Activated T-cell treated with anti-CD3 and anti-CD28 coated beads, Interleukin-2, amount 50 U/mL, for 4 hours (primary cell): Measurements from ENCODE around the gene SELENOF. TPM values are rescaled to one million over a fixed set of nuclear protein-coding genes. Genes with fewer than 3 reads are reported as not detected.
"Not testable (repeated sequence)": the region's sequence is repeated elsewhere in the genome, so short reads cannot be mapped to it uniquely, and the experiment has no call there.

Experiments used
- ATAC-seq, 2 donors: fragments of 200-7000 bp; cut with Tn5 transposase; one replicate each; pipeline ENCODE4 v1.10.0; 2021
- DNase-seq: peaks from one replicate; pipeline ENCODE4 v3.0.0-alpha.2; 2020
- H3K27me3 Mint-ChIP-seq: one replicate; pipeline ENCODE4 v1.8.0; 2021; ENCODE audit warnings: low read depth, mixed read lengths
- H3K36me3 Mint-ChIP-seq: one replicate; pipeline ENCODE4 v1.8.0; 2022; ENCODE audit warnings: mixed read lengths; ENCODE audit not compliant: insufficient read depth
- H3K4me1 Mint-ChIP-seq: one replicate; pipeline ENCODE4 v1.8.0; 2021; ENCODE audit warnings: low read depth, mixed read lengths
- H3K4me3 Mint-ChIP-seq: one replicate; pipeline ENCODE4 v1.8.0; 2021; ENCODE audit warnings: mild to moderate bottlenecking, moderate library complexity, mixed read lengths
- H3K9me3 Mint-ChIP-seq: one replicate; pipeline ENCODE4 v1.8.0; 2021; ENCODE audit warnings: mixed read lengths
- total RNA-seq, 3 donors: library from RNA; stranded (reverse); gene quantifications; one replicate each; pipeline ENCODE4 v1.2.1, GENCODE V29; 2021

Gene SELENOF
- total RNA-seq, 3 donors from 2014 or later = 193 to 211 (median 204) TPM

DNA sequence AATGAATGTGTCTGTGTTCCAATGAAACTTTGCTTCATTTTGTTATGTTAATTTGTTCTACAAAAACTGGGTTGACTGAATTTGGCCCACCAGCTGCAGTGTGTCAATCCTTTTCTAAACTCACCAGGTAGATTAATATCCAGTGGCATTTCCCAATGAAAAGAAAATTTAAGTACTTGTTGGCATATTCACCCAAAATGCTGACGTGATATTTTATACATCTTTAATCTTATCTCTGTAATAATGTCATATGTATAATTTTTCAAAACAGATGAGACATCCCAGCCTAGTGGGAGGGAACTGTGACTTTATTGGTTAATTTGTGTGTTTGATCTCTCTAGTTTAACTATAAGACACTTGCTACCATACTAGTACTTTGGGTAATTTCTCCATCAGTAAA, 8.1 kb downstream of the SELENOF start:
- Mint-ChIP-seq H3K9me3 (no peaks in the 10 kb centered on the region), H3K4me1 (peaks cover 40% of the 10 kb centered on the region), H3K36me3 (peaks cover 28% of the 10 kb centered on the region), H3K4me3 (no peak overlapping the region), H3K27me3 (no peaks in the 10 kb centered on the region)
- ATAC-seq (no peak), DNase-seq (no peak)

DNA sequence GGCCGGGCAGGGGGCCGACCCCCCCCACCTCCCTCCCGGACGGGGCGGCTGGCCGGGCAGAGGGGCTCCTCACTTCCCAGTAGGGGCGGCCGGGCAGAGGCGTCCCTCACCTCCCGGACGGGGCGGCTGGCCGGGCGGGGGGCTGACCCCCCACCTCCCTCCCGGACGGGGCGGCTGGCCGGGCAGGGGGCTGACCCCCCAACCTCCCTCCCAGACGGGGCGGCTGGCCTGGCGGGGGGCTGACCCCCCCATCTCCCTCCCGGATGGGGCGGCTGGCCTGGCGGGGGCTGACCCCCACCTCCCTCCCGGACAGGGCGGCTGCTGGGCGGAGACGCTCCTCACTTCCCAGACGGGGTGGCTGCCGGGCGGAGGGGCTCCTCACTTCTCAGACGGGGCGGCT, 14.5 kb downstream of the SELENOF start:
- ATAC-seq, H3K9me3 Mint-ChIP-seq, H3K4me3 Mint-ChIP-seq, H3K27me3 Mint-ChIP-seq, DNase-seq: not testable (repeated sequence)
- peaks cover 20% of the 10 kb centered on the region for H3K4me1 Mint-ChIP-seq
- peaks cover 26% of the 10 kb centered on the region for H3K36me3 Mint-ChIP-seq

DNA sequence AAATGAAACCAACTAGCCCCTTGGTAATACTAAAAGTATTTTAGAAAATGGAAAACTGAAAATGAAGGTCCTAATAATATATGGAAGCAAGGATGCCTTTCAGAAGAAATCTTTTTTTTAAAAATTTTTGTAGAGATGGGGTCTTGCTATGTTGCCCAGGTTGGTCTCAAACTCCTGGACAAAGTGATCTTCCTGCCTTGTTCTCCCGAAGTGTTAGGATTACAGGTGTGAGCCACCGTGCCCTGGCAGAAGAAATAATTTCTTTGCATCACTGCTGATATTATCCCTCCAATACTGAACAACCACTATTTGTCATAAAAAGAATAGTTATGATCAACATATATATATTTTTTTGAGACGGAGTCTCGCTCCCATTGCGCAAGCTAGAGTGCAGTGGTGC, 25.6 kb downstream of the SELENOF start:
- H3K4me3 Mint-ChIP-seq = no peak overlapping the region
- H3K36me3 Mint-ChIP-seq = peaks cover 9% of the 10 kb centered on the region
- ATAC-seq = no peak
- H3K27me3 Mint-ChIP-seq = no peaks in the 10 kb centered on the region
- H3K4me1 Mint-ChIP-seq = peaks cover 18% of the 10 kb centered on the region
- DNase-seq = no peak
- H3K9me3 Mint-ChIP-seq = no peaks in the 10 kb centered on the region

DNA sequence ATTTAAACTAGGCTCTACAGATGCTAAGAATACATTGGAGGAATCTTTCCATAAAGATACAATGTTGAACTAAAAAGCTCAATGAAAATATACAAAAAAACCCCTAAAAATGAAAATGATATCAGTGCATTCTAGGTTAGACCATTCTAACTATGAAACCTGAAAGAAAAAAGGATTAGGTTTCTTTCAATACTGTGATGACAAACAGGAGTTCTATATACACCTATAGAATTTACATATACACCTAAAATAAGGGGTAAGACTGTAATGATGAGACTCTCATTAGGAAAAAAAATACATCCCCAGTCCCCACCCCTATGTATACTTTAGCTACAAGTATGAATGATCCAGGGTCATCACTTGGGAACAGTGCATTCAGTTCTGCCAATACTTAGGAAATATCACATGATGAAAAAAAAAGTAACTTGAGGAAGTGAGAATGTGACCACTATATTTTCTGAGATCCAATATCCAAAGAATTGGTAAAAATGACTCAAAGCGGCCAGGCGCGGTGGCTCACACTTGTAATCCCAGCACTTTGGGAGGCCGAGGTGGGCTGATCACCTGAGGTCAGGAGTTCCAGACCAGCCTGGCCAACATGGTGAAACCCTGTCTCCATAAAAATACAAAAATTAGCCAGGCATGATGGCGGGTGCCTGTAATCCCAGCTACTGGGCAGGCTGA, 26.3 kb downstream of the SELENOF start:
- Mint-ChIP-seq H3K27me3 (no peaks in the 10 kb centered on the region), H3K36me3 (peaks cover 9% of the 10 kb centered on the region)
- no peak for ATAC-seq

DNA sequence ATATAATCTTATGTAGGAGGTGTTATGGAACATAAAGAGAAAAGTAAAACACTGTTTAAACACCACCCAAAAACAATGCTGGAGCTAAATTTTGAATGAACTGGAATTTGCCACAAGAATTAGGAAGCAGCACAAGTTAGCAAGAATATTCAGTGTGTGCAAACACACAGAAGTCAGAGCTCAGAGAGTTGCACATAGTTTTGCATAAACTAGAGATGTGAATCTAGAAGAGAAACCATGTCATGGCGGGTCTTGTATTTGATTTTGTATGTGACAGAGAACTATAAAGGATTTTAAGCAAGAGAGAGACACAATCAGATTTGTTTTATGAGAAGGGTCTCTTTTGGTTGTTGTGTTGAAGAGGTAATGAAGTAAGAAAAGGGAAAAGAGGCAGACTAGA, 38.2 kb downstream of the SELENOF start:
- Mint-ChIP-seq H3K36me3 (peaks cover 22% of the 10 kb centered on the region), H3K4me3 (no peak overlapping the region), H3K9me3 (no peaks in the 10 kb centered on the region), H3K4me1 (peaks cover 1% of the 10 kb centered on the region), H3K27me3 (no peaks in the 10 kb centered on the region)
- no peak for DNase-seq
- ATAC-seq = no peak

More for the DNA sequence above, 26.3 kb downstream of the SELENOF start:
- H3K9me3 Mint-ChIP-seq = no peaks in the 10 kb centered on the region
- no peak for DNase-seq
- H3K4me1 Mint-ChIP-seq = peaks cover 21% of the 10 kb centered on the region
- H3K4me3 Mint-ChIP-seq = no peak overlapping the region

DNA sequence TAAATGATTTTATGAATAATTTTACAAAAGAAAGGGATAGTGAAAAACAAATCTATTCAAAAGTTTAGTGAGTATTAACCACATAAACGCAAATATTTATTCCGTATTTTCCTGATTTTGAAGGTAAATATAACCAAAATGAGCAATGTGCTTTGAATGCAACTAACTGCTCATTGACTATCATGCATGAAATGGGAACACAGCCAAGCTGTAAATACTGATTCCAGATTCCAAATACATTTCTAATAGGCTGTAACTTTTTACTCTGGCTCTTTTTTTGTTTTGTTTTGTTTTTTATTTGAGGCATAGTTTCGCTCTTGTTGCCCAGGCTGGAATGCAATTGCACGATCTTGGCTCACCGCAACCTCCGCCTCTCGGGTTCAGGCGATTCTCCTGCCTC, 41.8 kb downstream of the SELENOF start:
- Mint-ChIP-seq H3K4me1 (peaks cover 11% of the 10 kb centered on the region), H3K36me3 (peaks cover 22% of the 10 kb centered on the region), H3K27me3 (no peaks in the 10 kb centered on the region), H3K4me3 (no peak overlapping the region), H3K9me3 (no peaks in the 10 kb centered on the region)
- DNase-seq (no peak), ATAC-seq (no peak)

DNA sequence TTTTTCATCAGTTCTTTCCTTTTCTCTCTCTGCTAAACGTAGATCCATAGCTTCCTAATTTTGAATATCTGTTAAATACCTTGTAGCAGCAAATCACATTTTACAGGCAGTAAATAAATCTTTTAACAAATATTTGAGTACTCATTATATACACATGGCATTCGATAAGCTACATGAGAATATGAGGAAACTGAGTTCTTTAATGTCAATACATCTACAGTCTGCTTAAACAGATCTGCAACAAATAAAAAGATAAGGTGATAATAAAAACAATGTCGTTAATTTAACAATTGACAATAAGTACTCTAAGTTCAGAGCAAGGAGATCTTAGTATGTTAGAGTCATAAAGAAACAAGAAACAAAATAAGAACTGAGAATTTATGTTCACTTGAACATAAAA, 42.9 kb downstream of the SELENOF start:
- Mint-ChIP-seq H3K36me3 (peaks cover 22% of the 10 kb centered on the region), H3K4me3 (no peak overlapping the region), H3K27me3 (no peaks in the 10 kb centered on the region), H3K4me1 (peaks cover 16% of the 10 kb centered on the region), H3K9me3 (no peaks in the 10 kb centered on the region)
- ATAC-seq = no peak
- DNase-seq = no peak

DNA sequence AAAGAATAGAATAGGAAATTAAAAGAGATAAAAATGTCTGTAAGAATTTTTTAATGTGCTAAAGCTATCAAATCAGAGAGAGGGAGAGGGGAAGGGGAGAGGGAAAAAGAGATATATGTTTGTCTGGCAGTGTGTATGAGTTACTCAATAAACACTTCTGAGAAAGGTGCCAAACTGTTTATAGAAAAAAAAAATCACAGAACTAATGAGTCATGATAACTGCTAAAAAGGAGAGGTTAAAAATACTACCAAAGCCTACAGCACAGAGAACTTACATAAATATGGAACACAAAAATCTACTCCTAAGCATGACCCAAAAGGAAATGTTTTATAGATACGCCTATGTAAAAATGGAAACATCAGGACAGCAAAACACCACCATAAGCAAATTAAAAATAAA, 45.4 kb downstream of the SELENOF start:
- peaks cover 18% of the 10 kb centered on the region for H3K4me1 Mint-ChIP-seq
- no peak overlapping the region for H3K4me3 Mint-ChIP-seq
- no peaks in the 10 kb centered on the region for H3K9me3 Mint-ChIP-seq
- no peaks in the 10 kb centered on the region for H3K27me3 Mint-ChIP-seq
- no peak for DNase-seq
- no peak for ATAC-seq
- peaks cover 13% of the 10 kb centered on the region for H3K36me3 Mint-ChIP-seq

DNA sequence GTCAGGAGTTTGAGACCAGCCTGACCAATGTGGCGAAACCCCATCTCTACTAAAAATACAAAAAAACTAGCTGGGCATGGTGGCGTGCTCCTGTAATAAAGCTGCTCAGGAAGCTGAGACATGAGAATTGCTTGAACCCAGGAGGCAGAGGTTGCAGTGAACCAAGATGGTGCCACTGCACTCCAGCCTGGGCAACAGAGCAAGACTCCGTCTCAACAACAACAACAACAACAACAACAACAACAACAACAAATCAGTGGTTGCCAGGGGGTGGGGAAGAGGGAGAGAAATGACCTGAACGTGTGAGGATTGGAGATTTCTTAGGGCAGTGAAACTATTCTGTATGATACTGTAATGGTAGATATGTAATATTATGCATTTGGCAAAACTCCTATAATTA, 46.6 kb downstream of the SELENOF start:
- not testable (repeated sequence) for H3K9me3 Mint-ChIP-seq, DNase-seq, ATAC-seq, H3K27me3 Mint-ChIP-seq, H3K4me3 Mint-ChIP-seq
- peaks cover 12% of the 10 kb centered on the region for H3K36me3 Mint-ChIP-seq
- H3K4me1 Mint-ChIP-seq = peaks cover 18% of the 10 kb centered on the region

DNA sequence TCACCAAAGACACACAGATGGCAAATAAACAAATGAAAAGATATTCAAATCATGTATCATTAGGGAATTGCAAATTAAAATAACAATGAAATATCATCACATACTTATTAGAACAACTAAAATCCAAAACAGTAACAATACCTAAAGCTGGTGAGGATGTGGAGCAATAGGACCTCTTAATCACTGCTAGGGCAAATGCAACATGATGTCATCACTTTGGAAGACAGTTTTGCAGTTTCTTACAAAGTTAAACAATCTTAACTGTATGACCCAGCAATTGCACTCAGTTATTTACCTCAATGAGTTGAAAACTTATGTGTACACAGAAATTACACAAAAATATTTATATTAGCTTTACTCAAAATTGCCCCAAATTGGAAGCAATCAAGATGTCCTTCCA, 47.3 kb downstream of the SELENOF start:
- ATAC-seq (no peak), DNase-seq (no peak)
- no peaks in the 10 kb centered on the region for H3K27me3 Mint-ChIP-seq
- H3K36me3 Mint-ChIP-seq = peaks cover 12% of the 10 kb centered on the region
- H3K4me1 Mint-ChIP-seq = peaks cover 18% of the 10 kb centered on the region
- H3K4me3 Mint-ChIP-seq = no peak overlapping the region
- no peaks in the 10 kb centered on the region for H3K9me3 Mint-ChIP-seq

DNA sequence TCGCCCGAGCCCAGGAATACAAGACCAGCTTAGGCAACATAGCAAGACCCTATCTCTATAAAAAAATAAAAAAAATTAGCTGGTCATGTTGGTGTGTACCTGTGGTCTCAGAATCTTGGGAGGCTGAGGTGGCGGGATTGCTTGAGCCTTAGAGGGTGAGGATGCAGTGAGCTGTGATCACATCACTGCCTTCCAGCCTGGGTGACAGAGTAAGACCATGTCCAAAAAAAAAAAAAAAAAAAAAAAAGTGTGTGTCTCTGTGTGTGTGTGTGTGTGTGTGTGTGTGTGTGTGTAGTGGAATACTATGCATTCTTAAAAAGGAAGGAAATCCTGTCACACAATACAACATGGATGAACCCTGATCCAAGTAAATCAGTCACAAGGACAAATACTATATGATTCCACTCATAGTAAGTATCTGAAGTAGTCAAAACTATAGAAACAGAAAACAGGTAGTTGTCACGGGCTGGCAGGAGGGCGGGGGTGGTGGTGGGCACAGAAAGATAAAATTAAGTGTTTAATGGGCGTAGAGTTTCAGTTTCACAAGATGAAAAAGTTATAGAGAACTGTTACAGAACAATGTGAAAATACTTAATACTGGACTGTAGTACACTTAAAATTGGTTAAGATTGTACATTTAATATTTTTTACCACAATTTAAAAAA, 47.8 kb downstream of the SELENOF start:
- ATAC-seq (no peak), DNase-seq (no peak)
- Mint-ChIP-seq H3K9me3 (no peaks in the 10 kb centered on the region), H3K36me3 (peaks cover 15% of the 10 kb centered on the region), H3K4me3 (no peak overlapping the region), H3K4me1 (peaks cover 18% of the 10 kb centered on the region), H3K27me3 (no peaks in the 10 kb centered on the region)

DNA sequence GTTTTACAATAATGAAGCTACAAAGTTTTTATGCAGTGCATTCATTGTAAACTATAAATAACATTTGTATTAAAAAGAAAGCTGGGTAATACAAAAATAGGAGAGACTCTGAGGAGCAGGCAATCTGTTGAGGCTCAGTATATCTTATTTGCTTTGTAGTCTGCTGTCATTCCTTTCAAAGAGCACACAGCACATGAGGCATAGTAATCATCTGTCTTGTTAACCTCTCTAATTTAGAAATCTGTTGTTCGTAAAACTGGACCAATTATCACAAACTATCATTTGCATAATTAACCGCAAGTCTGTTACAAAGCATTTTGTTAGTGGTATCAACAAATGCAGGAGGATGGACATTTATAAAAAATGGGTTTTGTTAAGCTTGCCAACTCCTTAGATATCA, 51.0 kb downstream of the SELENOF start:
- Mint-ChIP-seq H3K4me3 (no peak overlapping the region), H3K4me1 (peaks cover 10% of the 10 kb centered on the region), H3K27me3 (no peaks in the 10 kb centered on the region), H3K9me3 (no peaks in the 10 kb centered on the region), H3K36me3 (peaks cover 11% of the 10 kb centered on the region)
- ATAC-seq = no peak
- DNase-seq = no peak

DNA sequence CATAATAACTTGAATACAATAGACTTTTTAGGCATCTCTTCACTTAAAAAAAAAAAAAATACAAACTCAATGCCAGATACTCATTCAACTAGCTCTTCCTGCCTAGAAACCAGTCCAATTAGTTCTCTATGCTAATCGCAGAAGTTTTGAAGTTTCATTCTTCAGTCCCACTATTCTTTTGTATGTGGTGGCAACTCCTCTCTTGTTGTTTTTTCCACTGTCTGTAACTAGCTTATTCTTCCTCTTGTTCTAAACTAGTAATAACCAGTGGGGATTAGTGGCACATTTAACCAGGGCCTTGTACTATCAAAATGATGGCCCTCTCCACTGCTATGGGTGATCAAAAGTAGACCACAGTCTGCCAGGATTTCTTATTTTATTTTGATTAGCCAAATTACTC, 52.5 kb downstream of the SELENOF start:
- H3K4me3 Mint-ChIP-seq = no peak overlapping the region
- peaks cover 6% of the 10 kb centered on the region for H3K4me1 Mint-ChIP-seq
- H3K36me3 Mint-ChIP-seq = peaks cover 7% of the 10 kb centered on the region
- H3K27me3 Mint-ChIP-seq = no peaks in the 10 kb centered on the region
- no peaks in the 10 kb centered on the region for H3K9me3 Mint-ChIP-seq
- ATAC-seq (no peak), DNase-seq (no peak)

DNA sequence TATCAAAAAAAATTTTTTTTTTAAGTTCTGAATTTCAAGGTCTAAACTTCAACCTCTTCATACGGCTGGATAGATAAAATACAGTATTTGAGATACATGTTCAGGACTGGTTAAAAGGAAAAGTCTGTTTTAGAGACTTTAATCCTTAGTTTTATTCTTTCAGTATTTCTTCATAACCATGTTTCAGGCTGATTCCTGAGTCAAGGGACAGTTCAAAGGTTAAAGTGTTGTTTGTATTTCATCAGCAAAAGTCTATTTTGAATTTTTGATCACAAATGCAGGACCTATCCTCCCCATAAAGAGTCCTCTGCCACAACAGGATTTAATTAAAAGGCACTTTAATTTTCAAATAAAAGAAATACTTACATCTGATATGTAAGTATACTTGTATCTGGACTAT, 53.5 kb downstream of the SELENOF start:
- H3K9me3 Mint-ChIP-seq = no peaks in the 10 kb centered on the region
- peaks cover 4% of the 10 kb centered on the region for H3K36me3 Mint-ChIP-seq
- H3K27me3 Mint-ChIP-seq = no peaks in the 10 kb centered on the region
- H3K4me3 Mint-ChIP-seq = no peak overlapping the region
- DNase-seq (no peak), ATAC-seq (no peak)
- H3K4me1 Mint-ChIP-seq = no peaks in the 10 kb centered on the region

DNA sequence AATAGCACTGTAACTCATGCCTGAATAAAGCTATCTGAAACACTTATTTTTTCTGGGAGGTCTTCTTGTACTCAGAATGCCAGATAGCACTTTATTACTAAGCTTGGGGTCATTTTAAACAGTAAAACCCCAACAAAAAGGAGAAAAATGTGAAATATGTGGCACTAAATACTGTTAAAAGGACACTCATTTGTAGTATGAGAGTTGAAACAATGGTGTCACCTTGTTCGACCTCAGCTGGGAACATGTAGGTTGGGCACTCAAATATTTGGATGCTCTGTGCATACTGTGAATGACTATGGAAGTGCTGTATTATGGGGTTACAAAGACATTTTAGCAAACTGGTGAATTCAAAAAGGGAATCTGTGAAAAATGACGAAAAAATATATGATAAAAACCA, 53.9 kb downstream of the SELENOF start:
- Mint-ChIP-seq H3K4me3 (no peak overlapping the region), H3K36me3 (peaks cover 4% of the 10 kb centered on the region), H3K9me3 (no peaks in the 10 kb centered on the region), H3K27me3 (no peaks in the 10 kb centered on the region), H3K4me1 (no peaks in the 10 kb centered on the region)
- DNase-seq = no peak
- ATAC-seq = no peak
